ENCODE results near the gene ZNF358.

Gene ZNF358

DNA sequence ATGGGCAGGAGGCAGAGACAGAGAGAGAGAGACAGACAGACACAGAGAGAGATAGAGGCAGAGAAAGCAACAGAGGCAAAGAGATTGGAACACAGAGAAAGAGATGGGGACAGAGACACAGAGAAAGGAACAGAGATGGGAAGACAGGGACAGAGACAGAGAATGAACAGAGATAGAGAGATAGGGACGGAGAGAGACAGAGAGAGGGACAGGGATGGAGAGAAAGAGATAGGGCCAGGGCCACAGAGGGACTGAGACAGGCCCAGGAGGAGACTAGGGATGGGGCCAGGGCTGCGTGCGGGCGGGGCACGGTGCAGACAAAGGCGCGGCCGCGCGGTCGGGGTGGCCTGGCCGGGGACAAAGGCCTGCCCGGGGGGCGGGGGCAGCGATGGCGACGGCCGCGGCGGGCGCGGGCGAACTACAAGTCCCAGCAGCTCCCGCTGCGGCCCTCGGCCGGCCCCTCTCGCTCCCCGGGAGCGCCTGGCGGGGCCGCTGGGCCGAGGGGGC, at the start of gene ZNF358:
ZNF358 (plus strand) TSS at position 459 of the 507 bp plus-strand sequence. CDS start 3,140 bp downstream, outside the sequence.
- peak; percentile 67 for DNase-seq

- no peak for DNase-seq
Observed at GRCh38 chr19:7467009-7467989, 48.6 kb upstream of the ZNF358 start.

- no peak for DNase-seq
Observed at GRCh38 chr19:7468840-7469239, 47.1 kb upstream of the ZNF358 start.

DNA sequence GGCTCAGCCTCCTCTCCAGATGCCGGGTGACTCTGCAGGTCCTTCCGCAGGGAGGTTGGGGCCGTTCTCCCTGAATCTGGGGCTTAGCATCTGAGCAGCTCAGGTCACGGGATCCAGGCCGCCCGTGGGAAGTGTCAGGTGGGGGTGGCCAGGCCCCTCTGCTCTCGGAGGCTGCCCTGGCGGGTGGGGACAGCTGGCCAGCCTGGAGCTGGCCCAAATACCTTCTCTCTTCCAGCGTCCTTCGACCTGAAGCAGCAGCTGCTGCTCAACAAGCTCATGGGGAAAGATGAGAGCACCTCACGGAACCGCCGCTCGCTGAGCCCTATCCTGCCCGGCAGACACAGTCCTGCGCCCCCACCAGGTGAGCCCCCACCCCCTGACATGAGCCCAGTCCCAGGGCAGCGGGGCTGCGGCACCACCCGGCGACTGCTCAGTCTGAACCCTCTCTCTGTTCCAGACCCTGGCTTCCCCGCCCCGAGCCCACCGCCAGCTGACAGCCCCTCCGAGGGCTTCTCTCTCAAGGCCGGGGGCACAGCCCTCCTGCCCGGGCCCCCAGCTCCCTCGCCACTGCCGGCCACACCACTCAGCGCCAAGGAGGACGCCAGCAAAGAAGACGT, 46.1 kb upstream of the ZNF358 start:
- no peak for DNase-seq

- no peak for DNase-seq
Observed at GRCh38 chr19:7470540-7471305, 45.2 kb upstream of the ZNF358 start.

- no peak for DNase-seq
Observed at GRCh38 chr19:7471696-7472615, 43.9 kb upstream of the ZNF358 start.

DNA sequence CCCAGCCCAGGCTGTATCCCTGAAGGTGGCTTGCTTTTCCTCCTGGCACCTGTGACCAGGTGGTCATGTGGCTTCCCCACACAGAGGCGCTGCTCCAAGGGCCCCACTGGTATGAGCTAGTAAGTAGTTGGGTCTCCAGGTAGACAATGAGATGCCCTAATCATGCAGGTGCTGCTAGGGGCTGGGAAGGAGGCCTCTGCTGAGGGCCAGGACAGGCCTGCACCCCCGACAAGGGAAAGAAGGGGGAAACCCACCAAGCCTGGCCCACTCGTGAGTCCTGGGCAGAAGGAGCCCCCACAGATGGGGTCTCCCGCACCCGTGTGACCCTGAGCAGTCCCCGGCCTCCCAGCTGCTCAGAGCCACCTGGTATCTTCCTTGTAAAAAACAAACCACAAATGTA, 40.2 kb upstream of the ZNF358 start:
- no peak for DNase-seq

GRCh38 chr19:7476241-7476640, 39.7 kb upstream of the ZNF358 start:
- DNase-seq: no peak

DNA sequence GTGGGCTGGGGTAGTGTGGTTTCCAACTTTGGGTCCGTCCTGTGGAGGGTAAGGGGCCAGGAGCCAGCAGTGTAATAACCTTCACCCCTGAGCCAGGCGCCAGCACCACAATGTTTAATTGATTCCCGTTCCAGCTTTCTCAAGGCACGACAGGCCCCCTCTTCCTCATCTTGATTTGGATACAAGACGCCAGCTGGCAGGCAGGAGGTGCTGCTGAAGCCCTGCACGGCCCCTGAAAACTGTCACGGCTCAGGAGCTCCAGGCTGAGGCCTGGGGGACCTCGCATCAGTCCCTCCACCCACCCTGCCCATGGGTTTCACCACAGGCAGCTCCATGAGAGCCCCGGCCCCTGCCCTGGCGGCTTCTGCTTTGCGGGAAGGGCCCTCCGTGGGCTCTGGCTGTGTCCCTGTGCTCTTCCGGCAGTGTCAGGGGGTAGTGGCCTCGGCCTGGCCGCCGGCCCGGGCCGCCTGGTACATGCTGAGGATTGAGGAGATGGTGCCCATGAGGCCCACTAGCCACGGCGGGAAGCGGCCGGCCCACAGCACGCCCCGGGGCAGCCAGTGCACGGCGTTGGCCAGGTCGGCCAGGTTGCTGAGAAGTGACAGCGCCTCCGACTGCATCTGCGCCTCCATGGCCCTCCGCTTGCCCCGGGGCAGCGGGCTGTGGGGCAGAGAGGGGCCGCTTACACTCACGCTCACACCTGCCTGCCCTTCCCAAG, 39.0 kb upstream of the ZNF358 start:
- DNase-seq: no peak

- DNase-seq: no peak
Observed at GRCh38 chr19:7477758-7478157, 38.1 kb upstream of the ZNF358 start.

GRCh38 chr19:7478173-7478842, 37.6 kb upstream of the ZNF358 start:
- DNase-seq: no peak

GRCh38 chr19:7478843-7479227, 37.1 kb upstream of the ZNF358 start:
- no peak for DNase-seq

DNA sequence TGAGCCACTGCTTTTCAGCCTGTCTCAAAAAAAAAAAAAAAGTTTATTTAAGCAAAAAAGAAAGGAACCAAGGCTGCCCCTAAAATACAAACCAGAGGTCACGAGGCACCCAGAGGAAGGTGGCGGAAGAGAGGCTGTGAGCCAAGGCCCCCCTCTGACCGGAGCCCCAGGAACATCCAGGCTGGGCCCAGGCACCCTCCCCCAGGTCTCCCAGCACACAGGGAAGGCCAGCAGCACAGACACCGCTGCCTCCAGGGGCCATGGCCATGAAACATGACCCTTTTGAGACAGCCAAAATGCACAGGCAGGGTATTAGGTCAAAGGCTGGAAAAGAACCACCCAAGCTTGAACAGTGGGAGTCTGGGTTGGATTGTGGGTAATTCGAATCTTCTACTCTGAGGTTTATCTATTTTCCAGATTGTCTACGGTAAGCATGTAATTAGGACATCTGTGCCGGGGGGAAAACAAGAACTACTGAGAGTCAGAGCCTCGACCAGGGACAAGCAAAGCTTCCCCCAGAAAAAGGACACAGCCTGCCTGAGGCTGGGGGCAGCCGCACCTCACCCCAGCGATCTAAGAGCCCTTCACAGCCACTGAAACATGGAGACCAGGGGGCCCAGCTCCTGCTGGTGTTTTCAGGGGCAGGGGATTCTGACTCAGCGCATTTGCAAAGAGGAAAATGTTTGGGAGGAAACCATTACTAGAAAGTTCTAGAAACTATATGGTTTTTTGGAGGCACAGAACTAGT, 35.5 kb upstream of the ZNF358 start:
- no peak for DNase-seq

- DNase-seq: no peak
Observed at GRCh38 chr19:7480970-7481255, 35.0 kb upstream of the ZNF358 start.

DNA sequence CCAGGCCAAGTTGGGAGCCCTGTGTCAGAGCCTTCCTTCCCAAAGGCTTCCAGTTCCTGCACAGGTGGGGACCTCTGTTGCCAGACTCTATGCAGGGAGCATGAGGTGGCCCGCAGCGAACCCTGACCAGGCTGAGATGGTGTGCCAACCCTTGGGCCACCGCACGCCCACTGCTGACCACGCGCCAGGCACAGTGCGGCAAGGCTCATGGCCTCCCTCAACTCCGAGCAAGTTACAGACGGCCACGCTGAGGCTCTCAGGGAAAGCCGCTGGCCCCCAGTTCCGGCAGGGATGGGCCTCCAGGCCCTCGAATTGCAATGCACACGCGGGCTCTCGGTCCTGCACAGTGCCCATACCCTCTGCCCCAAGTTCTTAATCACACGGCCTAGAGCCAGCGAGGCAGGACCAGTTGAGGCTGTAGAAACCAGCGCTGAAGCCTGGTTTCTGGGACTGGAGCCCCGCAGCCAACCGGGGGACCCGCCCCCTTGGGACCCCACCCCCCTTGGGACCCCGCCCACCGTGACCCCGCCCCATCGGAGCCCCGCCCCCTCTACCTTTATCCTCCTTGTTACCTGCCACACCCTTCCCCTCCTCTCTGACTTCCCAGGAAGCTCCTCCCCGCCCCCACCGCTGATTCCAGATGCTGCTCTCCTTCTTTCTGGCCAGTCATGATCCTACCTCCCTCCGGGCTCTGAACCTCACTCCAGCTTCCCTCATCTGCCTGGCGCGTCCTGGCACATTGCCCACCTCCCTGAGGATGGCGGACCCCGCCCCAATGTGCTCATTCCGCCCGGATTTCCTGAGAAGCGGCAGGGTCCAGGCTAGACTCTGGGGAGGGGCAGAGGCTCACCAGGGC, 33.1 kb upstream of the ZNF358 start:
- DNase-seq: no peak

- peak; percentile 63 for DNase-seq
Observed at GRCh38 chr19:7483720-7484201, 32.1 kb upstream of the ZNF358 start.

DNA sequence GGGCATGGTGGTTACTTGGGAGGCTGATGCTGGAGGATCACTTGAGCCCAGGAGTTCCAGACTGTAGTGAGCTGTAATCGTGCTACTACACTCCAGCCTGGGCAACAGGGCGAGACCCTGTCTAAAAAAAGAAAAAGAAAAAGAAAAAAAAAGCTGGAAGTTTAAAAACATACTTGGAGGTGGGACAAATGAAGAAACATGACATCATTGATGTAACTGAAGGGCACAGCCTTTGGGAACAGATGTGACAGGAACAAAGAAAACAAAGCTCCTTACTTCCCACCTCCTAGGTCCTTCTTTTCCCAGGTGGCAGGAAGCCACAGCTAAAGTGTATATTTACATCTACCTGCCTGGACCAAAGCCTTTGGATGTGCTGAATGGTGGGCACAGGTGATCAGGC, 29.0 kb upstream of the ZNF358 start:
- no peak for DNase-seq

- peak; percentile 91 for DNase-seq
Observed at GRCh38 chr19:7488736-7489353, 27.1 kb upstream of the ZNF358 start, which contains the start of gene PEX11G. TSS of gene PEX11G (minus strand) at chr19:7489035. CDS start at chr19:7489010, 25 bp downstream.
